Body of pancreas (tissue), 4 donors: Measurements from ENCODE around the gene STEEP1. TPM values are rescaled to one million over a fixed set of nuclear protein-coding genes. Genes with fewer than 3 reads are reported as not detected.
"Not testable (repeated sequence)": the region's sequence is repeated elsewhere in the genome, so short reads cannot be mapped to it uniquely, and the experiment has no call there.

Experiments used
- ATAC-seq: fragments of 150-250 bp; one replicate; pipeline ENCODE4 v1.9.1; 2016
- DNase-seq, 4 donors: peaks; one replicate each; pipeline ENCODE4 v3.0.0-alpha.2; 2019
- H3K27ac ChIP-seq, 4 donors: fragments of 200-600 bp; sonication (generic); 1 replicate in 3 of 4; 2 replicates in 1 of 4; pipeline versions ENCODE4 v1.5.1 to v1.6.1; 2016 to 2019; ENCODE audit warnings: mild to moderate bottlenecking in 1 of 4, mixed read lengths in 1 of 4, moderate library complexity in 1 of 4
- H3K27me3 ChIP-seq, 2 donors: fragments of 200-600 bp; sonication (generic); one replicate each; pipeline ENCODE4 v1.6.0; 2016; ENCODE audit warnings: mild to moderate bottlenecking in 1 of 2
- H3K36me3 ChIP-seq, 2 donors: fragments of 200-600 bp; sonication (generic); replicated peaks in 1 of 2; 2 replicates each; pipeline ENCODE4 v1.5.1; 2016; ENCODE audit warnings: low read depth in 2 of 2; ENCODE audit not compliant: insufficient read depth in 1 of 2
- H3K4me1 ChIP-seq: fragments of 200-600 bp; sonication (generic); one replicate; pipeline ENCODE4 v1.6.0; 2016
- H3K4me3 ChIP-seq, 2 donors: fragments of 200-600 bp; sonication (generic); 1 replicate in 1 of 2; 2 replicates in 1 of 2; pipeline ENCODE4 v1.5.1; 2016 to 2019
- H3K9me3 ChIP-seq, 3 donors: fragments of 200-600 bp; sonication (generic); 1 replicate in 2 of 3; 2 replicates in 1 of 3; pipeline ENCODE4 v1.5.1; 2016
- POLR2A ChIP-seq, 3 donors: fragments of 450-650 bp; IDR thresholded peaks; one replicate each; pipeline ENCODE4 v1.6.1; 2016; ENCODE audit warnings: antibody characterized with exemption in 3 of 3, mild to moderate bottlenecking in 2 of 3
- WGBS, 2 donors: methylation state at CpG; one replicate each; pipeline ENCODE4 v1.1.5; 2017; 5-methylcytosine and 5-hydroxymethylcytosine counted together
- intact Hi-C: fragments of 100-400 bp; cut with DNase I; formaldehyde crosslinking; loops from one replicate; pipeline ENCODE4 v1.15.1; 2023
- total RNA-seq, 2 donors: library from RNA; depleted of rRNA; stranded (reverse); fragments of >200 nt; gene quantifications; one replicate each; pipeline ENCODE4 v1.1.0, GENCODE V29; 2016
- TF ChIP-seq, protein P1 (sequence below), 7 experiments: fragments of 450-650 bp in 4 of 7; fragments of 200-600 bp in 3 of 7; sonication (generic) in 3 of 7; IDR thresholded peaks; one replicate each; pipeline ENCODE4 v1.5.1; 2016 to 2019; ENCODE audit warnings: antibody characterized with exemption in 7 of 7

The STEEP1 gene
- total RNA-seq, 2 donors from 2014 or later: 8.2 to 17.4 TPM

- DNase-seq: no peak
- WGBS, 2 donors: 74 to 87% methylated on average over 5 to 6 of the region's 7 CpGs
- Histone ChIP-seq H3K27me3 (no peaks in the 10 kb centered on the region), H3K36me3 (no peaks in the 10 kb centered on the region), H3K4me3 (no peak overlapping the region), H3K4me1 (peaks cover 19% of the 10 kb centered on the region), H3K9me3 (no peaks in the 10 kb centered on the region), H3K27ac (peak overlapping the region in 3 of 4 donors; percentile 22 to 89 (median 89))
- TF ChIP-seq, protein P1, sequence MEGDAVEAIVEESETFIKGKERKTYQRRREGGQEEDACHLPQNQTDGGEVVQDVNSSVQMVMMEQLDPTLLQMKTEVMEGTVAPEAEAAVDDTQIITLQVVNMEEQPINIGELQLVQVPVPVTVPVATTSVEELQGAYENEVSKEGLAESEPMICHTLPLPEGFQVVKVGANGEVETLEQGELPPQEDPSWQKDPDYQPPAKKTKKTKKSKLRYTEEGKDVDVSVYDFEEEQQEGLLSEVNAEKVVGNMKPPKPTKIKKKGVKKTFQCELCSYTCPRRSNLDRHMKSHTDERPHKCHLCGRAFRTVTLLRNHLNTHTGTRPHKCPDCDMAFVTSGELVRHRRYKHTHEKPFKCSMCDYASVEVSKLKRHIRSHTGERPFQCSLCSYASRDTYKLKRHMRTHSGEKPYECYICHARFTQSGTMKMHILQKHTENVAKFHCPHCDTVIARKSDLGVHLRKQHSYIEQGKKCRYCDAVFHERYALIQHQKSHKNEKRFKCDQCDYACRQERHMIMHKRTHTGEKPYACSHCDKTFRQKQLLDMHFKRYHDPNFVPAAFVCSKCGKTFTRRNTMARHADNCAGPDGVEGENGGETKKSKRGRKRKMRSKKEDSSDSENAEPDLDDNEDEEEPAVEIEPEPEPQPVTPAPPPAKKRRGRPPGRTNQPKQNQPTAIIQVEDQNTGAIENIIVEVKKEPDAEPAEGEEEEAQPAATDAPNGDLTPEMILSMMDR (IDR thresholded peaks at IDR 0.05): no peak
- no peak for TF ChIP-seq POLR2A (IDR thresholded peaks at IDR 0.05)
- intact Hi-C loops: no loop called here
- no peak for ATAC-seq
Observed at GRCh38 chrX:119501511-119502148, 63.6 kb downstream of the STEEP1 start.

DNA sequence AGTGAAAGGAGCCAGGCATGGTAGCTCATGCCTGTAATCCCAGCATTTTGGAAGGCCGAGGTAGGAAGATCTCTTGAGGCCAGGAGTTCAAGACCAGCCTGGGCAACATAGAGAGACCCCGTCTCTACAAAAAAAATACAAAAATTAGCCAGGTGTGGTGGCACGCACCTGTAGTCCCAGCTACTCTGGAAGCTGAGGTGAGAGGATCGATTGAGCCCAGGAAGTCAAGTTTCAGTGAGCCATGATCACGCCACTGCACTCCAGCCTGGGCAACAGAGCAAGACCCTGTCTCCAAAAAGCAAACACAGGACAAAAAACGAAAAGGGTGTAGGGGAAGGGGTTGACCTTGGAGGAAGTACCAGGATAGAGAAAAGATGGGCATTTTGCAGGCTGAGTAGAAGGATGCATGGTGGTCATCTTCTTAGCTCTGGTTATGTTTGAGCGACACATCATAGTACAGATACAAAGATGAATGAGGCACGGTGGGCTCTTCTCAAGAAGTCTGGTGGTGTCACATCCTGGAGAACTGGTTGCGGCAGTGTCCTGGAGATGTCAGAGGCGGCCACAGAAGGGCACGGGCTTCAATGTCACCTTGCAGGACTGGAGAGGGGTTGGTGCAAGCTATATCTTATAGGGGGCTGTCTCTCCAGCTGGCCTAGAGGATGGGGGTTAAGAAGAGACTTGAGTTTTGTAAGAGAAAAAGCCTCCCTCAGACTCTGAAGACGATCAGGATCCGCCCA is 65.0 kb downstream of the STEEP1 start:
- no peaks in the 10 kb centered on the region for H3K27me3 ChIP-seq
- intact Hi-C loops: no loop called here
- 78 to 79% methylated on average over 8 to 12 of the region's 13 CpGs for WGBS, 2 donors
- no peak for ATAC-seq
- no peaks in the 10 kb centered on the region for H3K36me3 ChIP-seq
- no peak overlapping the region for H3K27ac ChIP-seq
- TF ChIP-seq, protein P1 (IDR thresholded peaks at IDR 0.05): no peak
- TF ChIP-seq POLR2A (IDR thresholded peaks at IDR 0.05): no peak
- no peaks in the 10 kb centered on the region for H3K9me3 ChIP-seq
- peaks cover 19% of the 10 kb centered on the region for H3K4me1 ChIP-seq
- no peak overlapping the region for H3K4me3 ChIP-seq
- DNase-seq: no peak

GRCh38 chrX:119497185-119497584 is 68.0 kb downstream of the STEEP1 start:
- H3K27ac ChIP-seq: no peak overlapping the region
- DNase-seq (no peak), ATAC-seq (no peak)
- 53% methylated on average over 1 of the region's 1 CpG; no CpG with 5 or more reads in 1 of the 2 donors for WGBS, 2 donors
- no peaks in the 10 kb centered on the region for H3K9me3 ChIP-seq
- peaks cover 2% of the 10 kb centered on the region for H3K4me1 ChIP-seq
- no peak overlapping the region for H3K4me3 ChIP-seq
- H3K36me3 ChIP-seq: no peaks in the 10 kb centered on the region
- TF ChIP-seq, protein P1 (IDR thresholded peaks at IDR 0.05): no peak
- TF ChIP-seq POLR2A (IDR thresholded peaks at IDR 0.05): no peak
- H3K27me3 ChIP-seq: no peaks in the 10 kb centered on the region
- intact Hi-C loops: no loop called here

GRCh38 chrX:119495734-119496726 is 69.2 kb downstream of the STEEP1 start:
- H3K4me3 ChIP-seq: no peak overlapping the region
- no peaks in the 10 kb centered on the region for H3K9me3 ChIP-seq
- no peak for DNase-seq
- no peaks in the 10 kb centered on the region for H3K4me1 ChIP-seq
- H3K27me3 ChIP-seq: no peaks in the 10 kb centered on the region
- TF ChIP-seq POLR2A (IDR thresholded peaks at IDR 0.05): no peak
- TF ChIP-seq, protein P1 (IDR thresholded peaks at IDR 0.05): no peak
- H3K27ac ChIP-seq: no peak overlapping the region
- ATAC-seq: no peak
- WGBS, 2 donors: 64 to 65% methylated on average over 4 to 8 of the region's 10 CpGs
- intact Hi-C loops: no loop called here
- H3K36me3 ChIP-seq: no peaks in the 10 kb centered on the region

- H3K4me1 ChIP-seq, H3K27ac ChIP-seq, H3K36me3 ChIP-seq, H3K9me3 ChIP-seq, H3K4me3 ChIP-seq, H3K27me3 ChIP-seq, ATAC-seq, intact Hi-C loops, DNase-seq: not testable (repeated sequence)
- 81 to 93% methylated on average over 5 to 10 of the region's 10 CpGs for WGBS, 2 donors
Observed at GRCh38 chrX:119493851-119494495, 71.2 kb downstream of the STEEP1 start.
